Measurements from ENCODE around the gene PLCB1.

Gene PLCB1

GRCh38 chr20:8777911-8778310 is 645.8 kb downstream of the PLCB1 start:
- Histone ChIP-seq H3K27ac (ENCODE audit: low read depth, low read length) (no peak overlapping the region), H4K20me1 (ENCODE audit: control insufficient read depth, insufficient read depth, low read depth, low read length) (no peaks in the 10 kb centered on the region), H3K4me2 (ENCODE audit: low read length) (no peak overlapping the region), H3K4me3 (ENCODE audit: low read length) (no peak overlapping the region), H3K79me2 (ENCODE audit: control insufficient read depth, low read length) (no peaks in the 10 kb centered on the region), H3K36me3 (ENCODE audit: control insufficient read depth, low read length) (no peaks in the 10 kb centered on the region), H3K9me3 (ENCODE audit: control insufficient read depth, insufficient read depth, low read length) (no peaks in the 10 kb centered on the region), H3K4me1 (ENCODE audit: control insufficient read depth, low read length) (no peaks in the 10 kb centered on the region), H3K27me3 (ENCODE audit: control insufficient read depth, low read length) (no peaks in the 10 kb centered on the region), H3K9me2 (replicated peaks; ENCODE audit: control insufficient read depth, low read length) (no peaks in the 10 kb centered on the region), H3F3A (ENCODE audit: control insufficient read depth, insufficient read depth) (no peaks in the 10 kb centered on the region)
- TF ChIP-seq CTCF (IDR thresholded peaks at IDR 0.05; ENCODE audit: low read depth, low read length, poor library complexity, severe bottlenecking) (no peak), EZH2phosphoT487 (IDR thresholded peaks at IDR 0.05; ENCODE audit: borderline replicate concordance, low read length) (no peak)

- Histone ChIP-seq H3K79me2 (ENCODE audit: control insufficient read depth, low read length) (no peaks in the 10 kb centered on the region), H3K9me2 (replicated peaks; ENCODE audit: control insufficient read depth, low read length) (no peaks in the 10 kb centered on the region), H3K27ac (ENCODE audit: low read depth, low read length) (no peak overlapping the region), H4K20me1 (ENCODE audit: control insufficient read depth, insufficient read depth, low read depth, low read length) (no peaks in the 10 kb centered on the region), H3K36me3 (ENCODE audit: control insufficient read depth, low read length) (no peaks in the 10 kb centered on the region), H3K4me3 (ENCODE audit: low read length) (no peak overlapping the region), H3K27me3 (ENCODE audit: control insufficient read depth, low read length) (no peaks in the 10 kb centered on the region), H3K4me2 (ENCODE audit: low read length) (no peak overlapping the region), H3F3A (ENCODE audit: control insufficient read depth, insufficient read depth) (no peaks in the 10 kb centered on the region), H3K4me1 (ENCODE audit: control insufficient read depth, low read length) (no peaks in the 10 kb centered on the region), H3K9me3 (ENCODE audit: control insufficient read depth, insufficient read depth, low read length) (no peaks in the 10 kb centered on the region)
- TF ChIP-seq EZH2phosphoT487 (IDR thresholded peaks at IDR 0.05; ENCODE audit: borderline replicate concordance, low read length) (no peak), CTCF (IDR thresholded peaks at IDR 0.05; ENCODE audit: low read depth, low read length, poor library complexity, severe bottlenecking) (no peak)
These were observed 646.3 kb downstream of the PLCB1 start for GRCh38 chr20:8778387-8778786.

GRCh38 chr20:8780915-8781314 is 648.8 kb downstream of the PLCB1 start:
- no peak for TF ChIP-seq EZH2phosphoT487 (IDR thresholded peaks at IDR 0.05; ENCODE audit: borderline replicate concordance, low read length)
- TF ChIP-seq CTCF (IDR thresholded peaks at IDR 0.05; ENCODE audit: low read depth, low read length, poor library complexity, severe bottlenecking), result no peak
- no peaks in the 10 kb centered on the region for H3K4me1 ChIP-seq (ENCODE audit: control insufficient read depth, low read length)
- H3K4me2 ChIP-seq (ENCODE audit: low read length), result no peak overlapping the region
- no peaks in the 10 kb centered on the region for H3K9me2 ChIP-seq (replicated peaks; ENCODE audit: control insufficient read depth, low read length)
- no peak overlapping the region for H3K27ac ChIP-seq (ENCODE audit: low read depth, low read length)
- no peaks in the 10 kb centered on the region for H3F3A ChIP-seq (ENCODE audit: control insufficient read depth, insufficient read depth)
- no peaks in the 10 kb centered on the region for H3K27me3 ChIP-seq (ENCODE audit: control insufficient read depth, low read length)
- H3K36me3 ChIP-seq (ENCODE audit: control insufficient read depth, low read length), result no peaks in the 10 kb centered on the region
- H3K9me3 ChIP-seq (ENCODE audit: control insufficient read depth, insufficient read depth, low read length), result no peaks in the 10 kb centered on the region
- no peaks in the 10 kb centered on the region for H3K79me2 ChIP-seq (ENCODE audit: control insufficient read depth, low read length)
- no peak overlapping the region for H3K4me3 ChIP-seq (ENCODE audit: low read length)
- H4K20me1 ChIP-seq (ENCODE audit: control insufficient read depth, insufficient read depth, low read depth, low read length), result no peaks in the 10 kb centered on the region

- H3K4me3 ChIP-seq (ENCODE audit: low read length), result no peak overlapping the region
These were observed 650.7 kb downstream of the PLCB1 start for GRCh38 chr20:8782804-8783203.

More at GRCh38 chr20:8782804-8783203, 650.7 kb downstream of the PLCB1 start:
- TF ChIP-seq CTCF (IDR thresholded peaks at IDR 0.05; ENCODE audit: low read depth, low read length, poor library complexity, severe bottlenecking) (no peak), EZH2phosphoT487 (IDR thresholded peaks at IDR 0.05; ENCODE audit: borderline replicate concordance, low read length) (no peak)
- Histone ChIP-seq H4K20me1 (ENCODE audit: control insufficient read depth, insufficient read depth, low read depth, low read length) (no peaks in the 10 kb centered on the region), H3K36me3 (ENCODE audit: control insufficient read depth, low read length) (no peaks in the 10 kb centered on the region), H3K4me1 (ENCODE audit: control insufficient read depth, low read length) (no peaks in the 10 kb centered on the region), H3K9me3 (ENCODE audit: control insufficient read depth, insufficient read depth, low read length) (no peaks in the 10 kb centered on the region), H3F3A (ENCODE audit: control insufficient read depth, insufficient read depth) (no peaks in the 10 kb centered on the region), H3K27me3 (ENCODE audit: control insufficient read depth, low read length) (no peaks in the 10 kb centered on the region), H3K79me2 (ENCODE audit: control insufficient read depth, low read length) (no peaks in the 10 kb centered on the region), H3K27ac (ENCODE audit: low read depth, low read length) (no peak overlapping the region), H3K4me2 (ENCODE audit: low read length) (no peak overlapping the region), H3K9me2 (replicated peaks; ENCODE audit: control insufficient read depth, low read length) (no peaks in the 10 kb centered on the region)
